ENCODE measurements around the gene SRPK2. TPM values are rescaled to one million over a fixed set of nuclear protein-coding genes. Genes with fewer than 3 reads are reported as not detected.

Gene SRPK2
- polyA plus RNA-seq, 12 donors: 33.6 to 52.9 (median 43.1) TPM; not detected in 1

DNA sequence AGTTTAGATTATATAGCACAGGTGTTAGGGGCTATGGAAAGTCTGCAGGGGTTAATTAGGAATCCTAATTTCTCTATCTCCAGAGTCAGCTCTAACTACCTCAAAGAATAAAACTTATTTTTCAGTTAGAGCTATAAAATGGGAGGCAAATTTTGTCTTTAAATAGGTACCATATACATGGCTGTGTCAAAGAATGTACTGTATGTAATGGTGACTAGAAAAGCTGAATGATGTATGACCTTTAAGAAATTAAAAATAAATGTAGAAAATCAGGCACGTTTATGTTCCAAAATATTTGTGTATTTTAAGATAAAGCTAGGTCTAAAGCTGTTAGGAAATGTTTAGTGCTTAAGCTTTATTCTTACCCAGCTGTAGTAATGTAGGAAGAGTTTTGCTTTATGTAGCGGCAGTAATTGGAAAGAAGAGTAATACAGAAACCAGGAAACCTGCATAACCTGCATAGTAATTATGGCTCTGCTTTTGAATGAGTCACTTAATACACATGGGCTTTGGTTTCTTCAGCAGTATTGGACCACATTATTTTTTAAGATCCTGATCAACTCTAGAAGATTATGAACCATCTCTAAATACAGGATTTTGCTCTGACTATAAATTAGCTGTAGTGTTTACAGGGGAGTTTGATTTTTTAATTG lies 289.7 kb downstream of the SRPK2 start:
- DNase-seq: no peak

DNA sequence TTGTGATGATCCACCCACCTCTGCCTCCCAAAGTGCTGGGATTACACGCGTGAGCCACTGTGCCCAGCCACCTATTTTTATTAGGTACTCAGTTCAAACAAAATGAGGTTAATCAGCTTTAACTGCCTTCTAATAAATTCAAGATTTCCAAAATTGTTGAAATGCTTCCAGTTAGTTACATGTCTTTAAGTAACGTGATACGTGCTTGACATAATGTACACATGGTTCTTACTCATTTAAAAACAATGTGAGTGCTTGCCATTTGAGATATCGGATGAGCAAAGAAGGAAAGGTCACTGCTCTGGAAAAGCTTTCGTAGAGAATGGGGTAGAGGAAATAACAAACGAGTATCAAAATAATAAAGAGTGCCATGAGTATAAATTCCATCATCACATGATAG lies 291.1 kb downstream of the SRPK2 start:
- DNase-seq: no peak

DNA sequence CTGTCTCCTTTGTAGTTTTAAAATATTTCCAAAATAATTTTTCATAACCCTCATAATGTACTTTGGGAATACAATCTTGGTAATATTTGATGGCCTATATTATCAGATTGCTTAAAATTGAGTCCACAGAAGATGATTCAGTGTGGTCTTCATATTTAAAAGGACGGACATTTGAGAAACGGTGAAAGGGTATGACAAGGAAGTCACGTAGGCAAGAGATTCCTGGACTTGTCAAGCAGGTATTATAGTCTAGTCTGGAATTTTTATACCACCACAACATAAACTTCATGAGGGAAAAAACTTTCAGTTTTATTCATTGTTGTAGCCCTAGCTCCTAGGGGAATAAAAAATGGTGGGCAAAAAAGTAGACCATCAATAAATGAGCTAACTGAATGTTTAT lies 292.4 kb downstream of the SRPK2 start:
- DNase-seq: no peak

DNA sequence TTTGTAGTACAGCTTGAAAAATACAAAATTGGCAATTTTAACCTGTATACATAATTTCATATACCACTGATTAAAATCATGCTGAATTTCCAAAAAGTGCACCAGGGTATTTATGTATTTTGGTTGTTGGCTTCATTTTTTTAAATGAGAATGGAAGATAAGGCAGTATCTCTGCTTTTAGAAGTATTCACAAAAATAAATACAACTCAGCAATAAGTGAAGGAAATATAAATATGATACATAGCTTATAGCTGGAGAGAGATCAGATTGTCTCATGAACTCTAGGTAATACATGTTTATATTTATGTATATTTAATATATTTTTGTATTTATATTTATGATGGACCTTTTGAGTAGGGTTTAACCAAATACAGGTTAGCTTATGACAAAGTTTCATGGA lies 293.8 kb downstream of the SRPK2 start:
- no peak for DNase-seq

DNA sequence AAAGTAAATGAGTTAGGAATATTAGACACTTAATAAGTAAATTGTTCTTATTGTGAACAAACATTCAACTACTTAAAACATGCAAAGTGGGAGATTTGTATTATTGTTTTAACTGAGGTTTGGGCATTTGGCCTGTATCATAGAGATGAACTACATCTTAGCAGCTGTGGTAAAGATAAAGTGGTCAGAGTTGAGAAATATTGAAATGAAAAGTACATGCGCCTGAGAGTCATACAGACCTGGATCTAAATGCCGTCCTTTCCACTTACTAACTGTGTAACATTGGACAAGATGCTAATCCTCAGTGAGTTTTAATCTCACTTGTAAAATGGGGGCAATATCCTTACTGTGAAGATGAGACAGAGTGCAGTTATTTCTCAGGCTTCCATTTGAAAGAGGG lies 300.3 kb downstream of the SRPK2 start:
- DNase-seq: no peak

DNA sequence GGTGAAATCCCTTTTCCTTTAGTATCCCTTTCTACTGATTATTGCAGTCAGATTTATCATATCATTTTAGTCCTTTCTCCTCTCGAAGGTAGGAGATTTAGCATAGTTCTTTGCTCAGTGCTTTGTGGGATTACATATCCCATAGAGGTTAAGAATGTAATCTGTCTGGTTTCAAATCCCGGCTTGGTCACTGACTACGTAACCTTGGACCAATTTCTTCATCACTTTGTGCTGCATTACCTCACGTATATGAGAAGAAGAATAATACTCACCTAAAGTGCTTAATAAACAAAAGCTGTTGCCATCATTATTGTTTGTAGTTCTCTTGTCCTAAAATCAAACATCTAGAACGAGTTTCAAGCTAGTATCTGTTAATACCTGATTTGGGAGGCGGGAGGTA lies 300.7 kb downstream of the SRPK2 start:
- no peak for DNase-seq

DNA sequence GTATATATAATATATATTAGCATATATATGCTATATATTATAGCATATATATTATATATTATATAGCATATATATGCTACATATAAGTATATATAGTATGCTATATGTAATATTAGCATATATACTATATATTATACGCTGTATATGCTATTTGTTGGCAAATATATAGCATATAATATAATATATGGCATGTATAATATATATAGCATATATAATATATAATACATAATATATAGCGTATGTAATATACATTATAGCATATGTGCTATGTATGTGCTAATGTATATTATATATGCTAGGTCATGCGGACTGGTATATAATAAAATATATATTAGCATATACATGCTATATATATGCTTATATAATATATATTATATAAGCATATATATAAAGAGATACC lies 301.9 kb downstream of the SRPK2 start:
- no peak for DNase-seq

DNA sequence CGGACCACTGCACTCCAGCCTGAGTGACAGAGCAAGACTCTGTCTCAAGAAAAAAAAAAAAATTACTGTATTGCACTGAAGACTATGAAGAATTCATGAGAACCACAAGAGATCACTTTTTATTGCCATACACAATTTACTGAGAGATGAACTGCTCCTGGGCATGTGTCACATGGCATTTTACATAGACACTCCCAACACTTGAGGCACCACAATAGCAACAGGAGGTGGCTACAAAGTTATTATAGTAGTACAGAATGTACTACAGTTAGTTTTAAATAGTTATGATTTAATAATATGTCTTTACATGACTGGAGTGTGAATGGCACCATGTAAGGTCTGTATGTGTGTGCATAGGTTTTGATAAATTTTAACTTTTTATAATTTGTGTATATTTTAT lies 304.1 kb downstream of the SRPK2 start:
- no peak for DNase-seq

DNA sequence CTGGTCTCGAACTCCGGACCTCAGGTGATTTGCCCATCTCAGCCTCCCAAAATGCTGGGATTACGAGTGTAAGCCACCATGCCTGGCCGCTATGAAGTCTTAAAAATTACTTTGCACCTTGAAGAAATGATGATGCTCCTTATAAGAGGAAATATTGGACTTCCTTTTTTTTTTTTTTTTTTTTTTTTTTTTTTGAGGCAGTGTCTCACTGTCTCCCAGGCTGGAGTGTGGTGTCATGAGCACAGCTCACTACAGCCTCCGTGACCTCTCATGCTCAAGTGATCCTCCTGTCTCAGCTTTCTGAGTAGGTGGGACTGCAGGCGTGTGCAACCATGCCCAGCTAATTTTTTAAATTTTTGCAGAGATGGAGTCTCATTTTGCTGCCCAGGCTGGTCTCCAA lies 309.4 kb downstream of the SRPK2 start:
- DNase-seq: no peak

DNA sequence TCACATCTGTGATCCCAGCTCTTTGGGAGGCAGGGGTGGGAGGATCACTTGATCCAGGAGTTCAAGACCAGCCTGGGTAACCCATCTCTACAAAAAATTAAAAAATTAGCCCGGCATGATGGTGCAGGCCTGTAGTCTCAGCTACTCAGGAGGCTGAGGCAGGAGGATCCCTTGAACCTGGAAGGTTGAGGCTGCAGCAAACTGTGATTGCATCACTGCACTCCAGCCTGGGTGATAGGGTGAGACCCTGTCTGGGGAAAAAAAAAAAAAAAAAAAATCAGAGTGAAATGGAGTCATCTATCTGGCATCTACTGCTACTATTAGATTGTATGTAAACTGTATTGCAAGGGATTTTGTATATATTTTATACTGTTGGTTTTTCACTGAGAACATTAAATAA lies 315.6 kb downstream of the SRPK2 start:
- DNase-seq: no peak

DNA sequence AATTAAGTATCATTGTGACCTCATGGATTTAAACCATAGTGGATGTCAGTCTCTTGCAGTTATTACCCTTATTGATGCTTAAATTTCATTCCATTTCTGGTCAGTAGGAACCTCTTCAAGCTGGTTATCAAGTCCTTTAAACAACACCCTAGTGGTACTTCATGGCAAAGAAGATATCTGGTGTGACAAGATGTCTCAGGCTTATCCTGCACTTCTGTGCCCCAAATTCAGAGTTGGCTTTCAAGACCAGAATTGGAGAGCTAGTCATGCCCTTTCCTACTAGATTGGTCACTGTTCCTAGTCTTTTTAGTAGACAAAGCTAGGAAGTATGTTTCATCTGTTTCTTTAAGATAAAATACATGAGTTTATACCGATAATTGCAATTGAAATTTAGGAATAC lies 319.8 kb downstream of the SRPK2 start:
- no peak for DNase-seq

DNA sequence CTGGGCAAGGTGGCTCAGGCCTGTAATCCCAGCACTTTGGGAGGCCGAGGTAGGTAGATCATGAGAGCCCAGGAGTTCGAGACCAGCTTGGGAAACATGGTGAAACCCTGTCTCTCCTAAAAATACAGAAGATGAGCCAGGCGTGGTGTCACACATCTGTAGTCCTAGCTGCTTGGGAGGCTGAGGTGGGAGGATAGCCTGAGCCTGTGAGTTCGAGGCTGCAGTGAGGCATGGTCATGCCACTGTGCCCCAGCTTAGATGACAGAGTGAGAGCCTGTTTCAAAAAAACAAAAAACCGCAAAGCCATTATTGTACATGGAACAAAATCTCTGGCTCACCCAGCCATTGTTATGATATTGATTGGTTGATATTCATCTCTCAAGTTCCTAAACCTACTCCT lies 321.0 kb downstream of the SRPK2 start:
- DNase-seq: no peak

Other genes with a start within 250 kb of the SRPK2 start
- 10 to 100 TPM in 11 of 12 donors, not detected in 1; 10.6 to 19.9 (median 15.6) TPM for gene PUS7, start 133.3 kb upstream of the SRPK2 start, polyA plus RNA-seq (ENCODE audit: insufficient read length in 12 of 12)
- gene RINT1, start 143.3 kb upstream of the SRPK2 start, polyA plus RNA-seq (ENCODE audit: insufficient read length in 12 of 12): 10 to 100 TPM in 11 of 12 donors, not detected in 1; 13.2 to 31.0 (median 19.3) TPM
- gene EFCAB10, start 192.6 kb upstream of the SRPK2 start, polyA plus RNA-seq (ENCODE audit: insufficient read length in 12 of 12): 1 to 10 TPM in 8 of 12 donors, under 1 TPM in 2, not detected in 2; 0.70 to 3.1 (median 1.5) TPM

Measured in muscle of arm (tissue), 12 donors.